Measurements from ENCODE around the gene MB21D2.

The MB21D2 gene

GRCh38 chr3:192923731-192924130 is 6.1 kb upstream of the MB21D2 start:
- no peak for DNase-seq (ENCODE audit: low read depth)

- no peak for DNase-seq (ENCODE audit: low read depth)
Measured at GRCh38 chr3:192921793-192922192, 4.1 kb upstream of the MB21D2 start.

GRCh38 chr3:192920411-192920810 is 2.8 kb upstream of the MB21D2 start:
- DNase-seq (ENCODE audit: low read depth): no peak

- no peak for DNase-seq (ENCODE audit: low read depth)
Measured at GRCh38 chr3:192919901-192920300, 2.2 kb upstream of the MB21D2 start.

- DNase-seq (ENCODE audit: low read depth): no peak
Measured at GRCh38 chr3:192918275-192918588, 576 bp upstream of the MB21D2 start.

GRCh38 chr3:192917028-192917403 is 640 bp downstream of the MB21D2 start:
- no peak for DNase-seq (ENCODE audit: low read depth)

- no peak for DNase-seq (ENCODE audit: low read depth)
Measured at GRCh38 chr3:192916371-192917027, 1.2 kb downstream of the MB21D2 start.

GRCh38 chr3:192915722-192916121 is 1.9 kb downstream of the MB21D2 start:
- DNase-seq (ENCODE audit: low read depth): no peak

GRCh38 chr3:192915304-192915703 is 2.4 kb downstream of the MB21D2 start:
- no peak for DNase-seq (ENCODE audit: low read depth)

GRCh38 chr3:192914848-192915247 is 2.8 kb downstream of the MB21D2 start:
- no peak for DNase-seq (ENCODE audit: low read depth)

- DNase-seq (ENCODE audit: low read depth): no peak
Measured at GRCh38 chr3:192913540-192913939, 4.1 kb downstream of the MB21D2 start.

- no peak for DNase-seq (ENCODE audit: low read depth)
Measured at GRCh38 chr3:192911293-192911692, 6.4 kb downstream of the MB21D2 start.

GRCh38 chr3:192907784-192908183 is 9.9 kb downstream of the MB21D2 start:
- no peak for DNase-seq (ENCODE audit: low read depth)

GRCh38 chr3:192906940-192907339 is 10.7 kb downstream of the MB21D2 start:
- no peak for DNase-seq (ENCODE audit: low read depth)

- DNase-seq (ENCODE audit: low read depth): no peak
Measured at GRCh38 chr3:192905980-192906678, 11.5 kb downstream of the MB21D2 start.

GRCh38 chr3:192904632-192905289 is 12.9 kb downstream of the MB21D2 start:
- DNase-seq (ENCODE audit: low read depth): no peak

- DNase-seq (ENCODE audit: low read depth): no peak
Measured at GRCh38 chr3:192902549-192902948, 15.1 kb downstream of the MB21D2 start.

- no peak for DNase-seq (ENCODE audit: low read depth)
Measured at GRCh38 chr3:192901435-192901834, 16.2 kb downstream of the MB21D2 start.

GRCh38 chr3:192899540-192899982 is 18.1 kb downstream of the MB21D2 start:
- no peak for DNase-seq (ENCODE audit: low read depth)

GRCh38 chr3:192897005-192897404 is 20.7 kb downstream of the MB21D2 start:
- no peak for DNase-seq (ENCODE audit: low read depth)

GRCh38 chr3:192896208-192896607 is 21.4 kb downstream of the MB21D2 start:
- no peak for DNase-seq (ENCODE audit: low read depth)

- no peak for DNase-seq (ENCODE audit: low read depth)
Measured at GRCh38 chr3:192894676-192895075, 23.0 kb downstream of the MB21D2 start.

- DNase-seq (ENCODE audit: low read depth): no peak
Measured at GRCh38 chr3:192892981-192893700, 24.5 kb downstream of the MB21D2 start.
